Heart left ventricle (tissue), 13 donors: ENCODE data around the gene CRYBG3.

Experiments
- POLR2A ChIP-seq, 2 donors: fragments of 450-650 bp; IDR thresholded peaks; one replicate each; pipeline ENCODE4 v1.6.1; 2017; ENCODE audit warnings: antibody characterized with exemption in 2 of 2, mild to moderate bottlenecking in 2 of 2, moderate library complexity in 2 of 2
- TF ChIP-seq, protein P1 (sequence below), 12 donors: fragments of 200-600 bp; sonication (generic) in 4 of 12; IDR thresholded peaks; one replicate each; pipeline versions ENCODE4 v1.5.0 to v1.8.0; 2018 to 2022; ENCODE audit warnings: antibody characterized with exemption in 12 of 12, mild to moderate bottlenecking in 5 of 12
- donor health status: ischemic (EF 13 %, LVEDD 7.1; RV severe dilation, severe dysfunction).
- donor health status: DM: no; HTN: yes; CAD: no.
- donor health status: DM: no; HTN: no; CAD: no.
- donor health status: ischemic (EF 25% LVEDD 6.9; RV normal size, moderate dysfunction).
- donor health status: ischemic (EF 25% LVEDD 5.7; RV mildly dilated, moderate dysfunction).
- donor health status: ischemic (EF 35%, LVEDD 5.7; RV mildly dilated, moderate dysfunction).
- donor health status: nonischemic (EF 11% LVEDD 7.7; RV severe dilation, severe dysfunction).
- donor health status: DM: yes; HTN: yes; CAD: no.
- donor health status: PGD.
- donor health status: ischemic (EF 29% LVEDD 5.4; RV normal size, mild dysfunction).
- donor health status: nonischemic (EF 23%, LVEDD 6.1; RV moderate dilation, normal function).

DNA sequence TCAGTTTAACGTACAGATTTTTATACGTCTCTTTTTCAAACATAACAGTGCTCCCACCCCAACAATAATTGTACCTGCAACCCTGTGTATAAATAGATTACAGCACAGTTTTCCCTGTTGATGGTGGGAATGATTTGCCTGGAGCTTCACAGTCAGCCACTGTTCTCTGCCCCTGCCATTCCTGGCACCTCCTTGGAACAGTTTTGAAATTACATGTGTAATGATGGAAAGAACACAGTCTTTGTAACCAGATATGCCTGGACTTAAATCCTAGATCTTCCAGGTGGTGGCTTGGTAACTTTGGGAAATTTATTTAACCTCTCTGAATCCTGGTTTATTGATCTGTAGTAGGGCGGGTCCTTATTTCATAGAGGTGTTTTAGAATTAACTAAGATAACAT is 27.0 kb downstream of the CRYBG3 start:
- TF ChIP-seq, protein P1, sequence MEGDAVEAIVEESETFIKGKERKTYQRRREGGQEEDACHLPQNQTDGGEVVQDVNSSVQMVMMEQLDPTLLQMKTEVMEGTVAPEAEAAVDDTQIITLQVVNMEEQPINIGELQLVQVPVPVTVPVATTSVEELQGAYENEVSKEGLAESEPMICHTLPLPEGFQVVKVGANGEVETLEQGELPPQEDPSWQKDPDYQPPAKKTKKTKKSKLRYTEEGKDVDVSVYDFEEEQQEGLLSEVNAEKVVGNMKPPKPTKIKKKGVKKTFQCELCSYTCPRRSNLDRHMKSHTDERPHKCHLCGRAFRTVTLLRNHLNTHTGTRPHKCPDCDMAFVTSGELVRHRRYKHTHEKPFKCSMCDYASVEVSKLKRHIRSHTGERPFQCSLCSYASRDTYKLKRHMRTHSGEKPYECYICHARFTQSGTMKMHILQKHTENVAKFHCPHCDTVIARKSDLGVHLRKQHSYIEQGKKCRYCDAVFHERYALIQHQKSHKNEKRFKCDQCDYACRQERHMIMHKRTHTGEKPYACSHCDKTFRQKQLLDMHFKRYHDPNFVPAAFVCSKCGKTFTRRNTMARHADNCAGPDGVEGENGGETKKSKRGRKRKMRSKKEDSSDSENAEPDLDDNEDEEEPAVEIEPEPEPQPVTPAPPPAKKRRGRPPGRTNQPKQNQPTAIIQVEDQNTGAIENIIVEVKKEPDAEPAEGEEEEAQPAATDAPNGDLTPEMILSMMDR (IDR thresholded peaks at IDR 0.05), result no peak
- TF ChIP-seq POLR2A (IDR thresholded peaks at IDR 0.05), result no peak
